GM19099 (cell line): Measurements from ENCODE around the gene BCL2L13.

ENCODE experiments used
- POLR2A ChIP-seq: IDR thresholded peaks from 3 replicates; pipeline ENCODE4 v1.6.1; 2011; ENCODE audit warnings: low read depth; ENCODE audit not compliant: insufficient read length; ENCODE audit errors: extremely low read depth

The BCL2L13 gene

GRCh38 chr22:17706947-17707346, 68.4 kb downstream of the BCL2L13 start:
- no peak for TF ChIP-seq POLR2A

GRCh38 chr22:17707526-17707925, 69.0 kb downstream of the BCL2L13 start:
- TF ChIP-seq POLR2A = no peak

- TF ChIP-seq POLR2A = no peak
Measured at GRCh38 chr22:17710023-17710422, 71.5 kb downstream of the BCL2L13 start.

GRCh38 chr22:17712441-17712840, 73.9 kb downstream of the BCL2L13 start:
- no peak for TF ChIP-seq POLR2A

- no peak for TF ChIP-seq POLR2A
Measured at GRCh38 chr22:17716529-17716928, 78.0 kb downstream of the BCL2L13 start.

- no peak for TF ChIP-seq POLR2A
Measured at GRCh38 chr22:17717708-17718107, 79.2 kb downstream of the BCL2L13 start.

GRCh38 chr22:17719911-17720310, 81.4 kb downstream of the BCL2L13 start:
- TF ChIP-seq POLR2A = no peak

GRCh38 chr22:17724241-17724640, 85.7 kb downstream of the BCL2L13 start:
- TF ChIP-seq POLR2A = no peak

GRCh38 chr22:17724678-17725499, 86.3 kb downstream of the BCL2L13 start:
- no peak for TF ChIP-seq POLR2A

- TF ChIP-seq POLR2A = no peak
Measured at GRCh38 chr22:17725500-17725796, 86.9 kb downstream of the BCL2L13 start.

- no peak for TF ChIP-seq POLR2A
Measured at GRCh38 chr22:17726006-17726927, 87.7 kb downstream of the BCL2L13 start.

GRCh38 chr22:17726928-17727897, 88.7 kb downstream of the BCL2L13 start:
- no peak for TF ChIP-seq POLR2A

GRCh38 chr22:17728786-17729185, 90.2 kb downstream of the BCL2L13 start:
- no peak for TF ChIP-seq POLR2A

- TF ChIP-seq POLR2A = no peak
Measured at GRCh38 chr22:17729561-17729960, 91.0 kb downstream of the BCL2L13 start.
